ENCODE results near the gene USP11.

The USP11 gene

GRCh38 chrX:47204970-47205369 is 27.8 kb upstream of the USP11 start:
- peak; percentile 37 for DNase-seq

GRCh38 chrX:47206316-47206715 is 26.5 kb upstream of the USP11 start:
- no peak for DNase-seq

GRCh38 chrX:47208108-47208507 is 24.7 kb upstream of the USP11 start:
- no peak for DNase-seq

- DNase-seq: no peak
Measured at GRCh38 chrX:47209508-47210238, 23.1 kb upstream of the USP11 start.

GRCh38 chrX:47210661-47211425 is 22.0 kb upstream of the USP11 start:
- DNase-seq: no peak

GRCh38 chrX:47212381-47213293 is 20.2 kb upstream of the USP11 start:
- DNase-seq: no peak

GRCh38 chrX:47214435-47215077 is 18.3 kb upstream of the USP11 start:
- DNase-seq: no peak

GRCh38 chrX:47215291-47215900 is 17.4 kb upstream of the USP11 start:
- peak; percentile 28 for DNase-seq

- peak; percentile 80 for DNase-seq
Measured at GRCh38 chrX:47216393-47216925, 16.4 kb upstream of the USP11 start.

GRCh38 chrX:47217121-47217851 is 15.5 kb upstream of the USP11 start:
- DNase-seq: peak; percentile 85

- DNase-seq: peak; percentile 100
Measured at GRCh38 chrX:47217852-47218279, 14.9 kb upstream of the USP11 start.

- peak; percentile 83 for DNase-seq
Measured at GRCh38 chrX:47218280-47218919, 14.4 kb upstream of the USP11 start, which contains the start of gene CDK16. Gene CDK16 (plus strand): TSS chrX:47218681. CDS start chrX:47223558, 4,877 bp downstream.

- peak; percentile 65 for DNase-seq
Measured at GRCh38 chrX:47218920-47219815, 13.6 kb upstream of the USP11 start.

GRCh38 chrX:47221756-47222155 is 11.1 kb upstream of the USP11 start:
- DNase-seq: no peak

- DNase-seq: peak; percentile 16
Measured at GRCh38 chrX:47222751-47223350, 10.0 kb upstream of the USP11 start.

GRCh38 chrX:47223476-47224250 is 9.1 kb upstream of the USP11 start:
- DNase-seq: no peak

GRCh38 chrX:47224266-47224895 is 8.4 kb upstream of the USP11 start:
- no peak for DNase-seq

- DNase-seq: no peak
Measured at GRCh38 chrX:47224896-47225290, 7.9 kb upstream of the USP11 start.

Data from NCI-H82 (cell line).